ENCODE data around the gene PIGM.
"Not testable (repeated sequence)": the region's sequence is repeated elsewhere in the genome, so short reads cannot be mapped to it uniquely, and the experiment has no call there.

Gene PIGM

DNA sequence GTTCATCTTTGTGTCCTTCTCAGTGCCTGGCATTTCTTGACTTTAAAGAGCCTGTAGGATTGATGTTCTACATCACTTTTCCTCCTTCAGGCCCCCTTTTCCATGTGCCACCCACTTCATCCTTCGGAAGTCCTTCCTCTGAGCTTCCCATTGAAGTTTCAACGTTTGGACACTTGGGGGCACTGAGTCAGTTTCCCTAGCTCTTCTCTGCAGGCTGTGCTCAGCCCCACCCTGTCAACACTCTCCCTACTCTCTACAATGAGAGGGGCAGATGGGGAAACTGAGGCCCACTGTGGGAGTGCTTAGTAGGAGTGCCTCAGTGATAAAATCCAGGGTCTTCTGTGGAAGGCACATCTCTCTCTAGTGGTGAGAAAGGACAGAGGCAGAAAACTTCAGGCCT is 26.3 kb upstream of the PIGM start:
- DNase-seq: no peak

DNA sequence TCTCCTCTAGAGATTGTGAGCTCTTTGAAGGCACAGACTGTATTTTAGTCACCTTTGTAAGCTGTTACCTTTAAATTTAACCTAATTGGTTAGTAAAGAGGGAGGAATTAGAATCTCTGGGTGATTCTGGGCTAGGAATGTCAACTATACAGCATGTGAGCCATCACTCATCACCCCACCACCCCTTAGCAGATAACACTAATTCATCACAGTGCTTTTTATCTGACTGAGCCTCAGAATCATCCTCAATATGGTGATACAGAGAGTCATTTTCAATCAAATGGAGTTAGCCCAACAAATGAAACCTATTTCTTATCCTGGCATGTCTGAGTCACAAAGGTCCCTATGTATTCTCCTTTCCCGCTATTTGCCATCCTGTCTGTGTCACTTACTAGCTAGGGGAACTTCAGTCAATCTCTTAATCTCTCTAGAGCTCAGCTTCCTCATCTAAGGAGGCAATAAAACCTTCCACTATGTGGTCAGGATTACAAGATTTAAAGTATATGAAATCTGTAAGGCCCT is 24.9 kb upstream of the PIGM start:
- DNase-seq: no peak

DNA sequence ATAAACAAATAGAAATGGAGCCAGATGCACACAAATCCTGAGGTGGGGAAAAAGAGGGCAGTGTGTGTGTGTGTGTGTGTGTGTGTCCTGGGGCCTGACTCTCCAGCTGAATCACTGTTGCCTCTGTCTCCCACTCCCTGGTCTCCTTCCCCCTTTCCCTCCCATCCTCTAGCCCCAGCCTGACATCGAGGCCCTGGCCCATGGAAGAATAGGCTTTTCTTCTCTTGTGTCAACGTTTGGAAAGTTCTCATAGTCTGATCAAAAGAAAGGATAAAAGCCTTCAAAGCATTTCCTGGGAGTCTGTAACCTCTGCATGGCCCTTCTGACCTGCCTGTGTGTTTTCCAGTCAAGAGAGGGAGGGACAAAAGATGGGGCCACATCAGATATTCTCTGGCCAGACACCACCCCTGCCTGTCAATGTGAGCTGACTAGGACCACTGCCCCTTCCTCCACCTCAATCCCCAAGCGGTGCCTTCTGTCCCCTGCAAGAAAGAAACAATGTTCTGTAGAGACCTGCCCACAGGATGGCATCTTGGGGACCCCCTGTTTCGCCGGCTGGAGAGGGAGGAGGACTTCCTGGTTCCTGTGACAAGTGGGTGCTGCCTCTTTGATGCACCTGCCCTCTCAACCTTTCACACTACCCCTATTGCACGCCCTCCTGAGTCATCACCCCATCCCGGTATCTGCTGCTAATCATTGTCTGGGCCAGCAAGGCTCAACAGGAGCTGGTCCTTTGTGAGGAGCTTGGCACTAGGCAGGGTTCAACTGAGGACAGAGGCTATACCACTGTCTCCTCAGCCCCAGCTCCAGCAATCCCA is 22.0 kb upstream of the PIGM start:
- DNase-seq: no peak

DNA sequence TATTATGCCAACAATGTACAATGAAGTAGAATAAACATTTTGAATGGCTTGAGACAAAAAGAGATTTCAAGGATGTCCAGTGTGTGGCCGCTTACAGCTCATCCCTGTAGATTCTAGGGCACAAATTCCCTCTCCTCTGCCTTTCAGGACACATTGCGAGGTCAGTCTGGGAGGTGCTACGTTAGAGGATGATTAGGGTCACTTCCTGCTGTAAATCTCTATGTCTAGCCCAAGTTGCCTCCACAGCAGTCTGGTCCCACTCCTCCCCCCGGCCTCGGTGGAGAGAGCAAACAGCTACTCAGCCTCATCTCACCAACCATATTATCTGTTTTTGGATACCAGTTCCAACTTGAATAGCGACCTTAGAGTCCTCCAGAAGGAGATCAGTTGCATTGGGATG is 21.1 kb upstream of the PIGM start:
- no peak for DNase-seq

DNA sequence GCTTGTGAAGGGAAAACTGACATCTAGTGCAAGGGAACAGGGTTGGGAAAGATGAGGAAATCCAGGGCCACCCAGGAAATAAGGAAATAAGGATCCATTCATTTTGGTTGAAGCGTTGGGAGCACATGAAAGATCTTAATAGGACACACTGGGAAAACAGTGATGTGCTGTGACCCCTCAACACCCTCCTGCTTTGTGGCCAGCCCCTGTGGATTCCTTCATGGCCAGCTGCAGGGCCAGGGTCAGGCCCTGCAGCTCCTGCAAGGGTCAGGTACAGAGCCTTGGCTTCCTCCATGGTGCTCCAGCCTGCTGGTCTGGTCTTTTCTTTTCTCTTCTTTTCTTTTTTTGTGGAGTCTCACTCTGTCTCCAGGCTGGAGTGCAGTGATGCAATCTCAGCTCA is 18.8 kb upstream of the PIGM start:
- DNase-seq: no peak

DNA sequence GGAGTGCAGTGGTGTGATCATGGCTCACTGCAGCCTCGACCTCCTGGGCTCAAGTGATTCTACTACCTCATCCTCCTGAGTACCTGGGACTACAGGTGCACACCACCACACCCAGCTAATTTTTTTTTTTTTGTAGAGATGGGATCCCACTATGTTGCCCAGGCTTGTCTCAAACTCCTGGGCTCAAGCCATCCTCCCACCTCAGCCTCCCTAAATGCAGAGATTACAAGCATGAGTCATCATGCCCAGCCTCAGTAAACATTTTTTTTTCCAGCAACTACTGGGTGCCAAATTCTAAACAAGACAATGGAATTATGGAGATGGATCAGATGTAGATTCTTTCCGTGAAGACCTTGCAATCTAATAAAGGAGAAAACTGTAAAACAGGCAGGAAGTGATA is 18.4 kb upstream of the PIGM start:
- not testable (repeated sequence) for DNase-seq

DNA sequence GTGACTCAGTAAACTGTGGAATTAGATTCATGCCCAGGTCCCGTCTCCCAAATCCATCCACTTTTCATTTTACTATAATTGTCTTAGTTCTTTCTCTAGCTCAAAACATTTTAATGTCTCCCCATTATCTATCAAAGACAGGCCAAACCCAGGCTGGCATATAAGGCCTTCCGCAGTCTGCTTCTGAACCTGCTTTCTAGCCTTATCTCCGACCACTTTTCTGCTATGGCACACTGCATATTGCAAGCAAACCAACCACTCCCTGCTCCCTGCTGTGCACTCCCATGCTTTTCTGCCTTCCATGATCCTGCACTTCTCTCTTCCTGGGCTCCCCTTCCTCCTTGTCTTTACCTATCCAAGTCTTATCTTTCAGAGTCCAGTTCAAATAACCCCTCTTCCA is 17.3 kb upstream of the PIGM start:
- DNase-seq: no peak

DNA sequence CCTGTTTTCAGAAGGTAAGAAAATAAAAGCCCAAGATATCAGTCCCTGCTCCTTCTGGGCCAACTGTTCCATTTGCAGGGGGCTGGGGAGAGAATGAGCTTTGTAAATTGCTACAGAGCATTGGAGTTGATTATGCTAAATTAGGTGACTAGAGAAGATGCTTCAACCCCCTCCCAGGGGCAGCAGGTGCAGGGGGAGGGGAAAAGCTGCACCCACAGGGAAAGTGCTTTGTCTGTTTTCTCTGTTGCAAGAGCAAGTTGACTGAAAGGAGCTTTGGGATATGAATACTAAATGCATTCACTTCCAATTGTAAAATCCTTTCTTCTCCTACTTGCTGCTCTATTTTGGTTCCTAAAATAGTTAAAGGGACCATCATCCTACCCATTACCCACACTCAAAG is 16.5 kb upstream of the PIGM start:
- DNase-seq: no peak

DNA sequence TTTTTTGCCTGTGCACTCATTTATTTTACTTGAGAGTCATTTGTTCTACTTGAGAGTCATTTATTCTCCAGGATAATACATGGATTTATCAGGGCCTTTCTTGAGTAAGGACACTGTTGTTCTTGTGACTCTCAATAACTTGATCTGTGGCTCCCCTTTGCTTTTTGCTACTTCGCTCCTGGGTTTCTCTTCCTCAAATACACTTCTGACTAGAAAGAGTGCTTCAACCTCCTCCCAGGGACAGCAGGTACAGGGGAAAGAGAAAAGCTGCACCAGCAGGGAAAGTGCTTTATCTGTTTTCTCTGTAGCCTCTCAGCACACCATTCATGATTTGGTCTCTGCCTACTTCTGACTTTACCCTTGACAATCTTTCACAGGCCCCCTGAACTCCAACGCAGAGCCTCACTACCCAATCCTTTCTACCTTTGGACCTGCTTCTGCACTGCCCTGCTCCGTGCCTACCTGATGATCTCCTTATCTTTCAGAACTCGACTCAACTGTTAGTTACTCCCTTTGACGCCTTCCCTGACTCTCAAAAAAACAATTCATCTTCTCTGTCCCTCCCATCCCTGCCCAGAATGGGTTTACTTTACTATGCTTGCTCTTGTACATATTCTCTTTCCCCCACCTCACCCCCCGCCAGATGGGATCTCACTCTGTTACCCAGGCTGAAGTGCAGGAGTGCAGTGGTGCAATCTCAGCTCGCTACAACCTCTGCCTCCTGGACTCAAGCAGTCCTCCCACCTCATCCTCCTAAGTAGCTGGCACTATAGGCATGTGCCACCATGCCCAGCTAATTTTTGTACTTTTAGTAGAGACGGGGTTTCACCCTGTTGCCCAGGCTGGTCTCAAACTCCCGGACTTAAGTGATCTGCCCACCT is 15.6 kb upstream of the PIGM start:
- no peak for DNase-seq

DNA sequence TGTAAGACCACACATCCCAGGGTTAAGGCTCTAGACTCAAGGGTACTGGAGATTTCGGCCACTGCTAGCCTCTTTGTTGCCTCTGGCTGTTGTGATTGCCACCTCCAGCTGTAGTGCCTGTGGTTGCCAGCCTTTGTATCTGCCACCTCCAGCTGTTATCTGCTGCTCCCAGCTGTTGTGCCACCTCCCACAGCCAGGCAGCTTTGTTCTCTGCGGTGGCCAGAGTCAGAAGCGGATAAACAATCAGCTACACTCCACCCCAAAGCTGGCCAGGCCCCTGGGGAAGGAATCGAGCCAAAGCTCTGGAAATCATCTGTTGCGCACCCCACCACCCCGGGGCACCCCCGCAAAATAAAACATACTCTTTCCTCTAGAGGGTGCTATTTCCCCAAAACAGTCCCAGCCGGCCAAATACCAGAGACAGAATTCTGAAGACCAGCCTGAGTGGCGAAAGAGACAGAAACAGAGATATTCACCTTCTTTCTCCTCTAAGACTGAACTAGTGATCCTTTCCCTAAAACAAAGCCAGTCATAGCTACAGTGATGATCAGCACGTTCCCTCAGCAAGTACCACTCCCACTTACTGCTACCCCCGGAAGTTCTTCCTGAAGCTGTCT is 14.8 kb upstream of the PIGM start:
- DNase-seq: peak; percentile 57

DNA sequence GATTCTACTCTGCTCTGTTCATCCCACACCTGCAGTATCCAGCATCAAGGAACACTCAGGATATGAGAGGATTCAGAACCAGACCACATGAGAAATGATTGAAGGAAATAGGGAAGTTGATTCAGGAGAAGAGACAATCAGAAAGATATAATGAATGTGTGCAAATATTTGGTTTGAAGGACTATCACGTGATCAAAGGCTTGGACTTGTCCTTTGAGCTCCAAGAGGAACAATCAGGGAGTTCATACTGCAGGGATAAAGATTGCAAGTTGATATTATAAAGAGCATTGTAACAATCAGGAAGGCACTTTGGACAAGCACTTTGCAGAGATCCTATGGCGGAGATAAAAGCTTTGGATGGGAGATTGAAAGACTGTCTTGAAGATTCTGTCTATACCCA is 13.9 kb upstream of the PIGM start:
- no peak for DNase-seq

DNA sequence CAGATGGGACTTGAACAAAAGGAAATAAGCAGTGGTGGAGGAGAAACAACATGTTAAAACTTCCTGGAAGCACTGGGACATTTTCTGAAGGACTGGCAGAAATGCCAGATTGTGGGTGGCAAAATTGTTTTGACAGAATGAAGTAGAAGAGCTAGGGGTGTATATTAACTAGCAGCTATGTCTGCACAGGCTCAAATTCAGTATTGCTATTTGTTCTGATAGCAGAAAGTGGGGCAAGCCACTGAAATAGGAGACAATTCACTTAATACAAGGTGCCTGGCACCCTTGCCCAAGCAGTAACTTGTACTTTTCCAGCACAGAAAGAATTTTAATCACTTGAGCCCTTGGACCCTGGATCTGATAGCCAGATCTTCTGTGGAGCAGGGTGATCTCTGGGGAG is 11.8 kb upstream of the PIGM start:
- DNase-seq: no peak

DNA sequence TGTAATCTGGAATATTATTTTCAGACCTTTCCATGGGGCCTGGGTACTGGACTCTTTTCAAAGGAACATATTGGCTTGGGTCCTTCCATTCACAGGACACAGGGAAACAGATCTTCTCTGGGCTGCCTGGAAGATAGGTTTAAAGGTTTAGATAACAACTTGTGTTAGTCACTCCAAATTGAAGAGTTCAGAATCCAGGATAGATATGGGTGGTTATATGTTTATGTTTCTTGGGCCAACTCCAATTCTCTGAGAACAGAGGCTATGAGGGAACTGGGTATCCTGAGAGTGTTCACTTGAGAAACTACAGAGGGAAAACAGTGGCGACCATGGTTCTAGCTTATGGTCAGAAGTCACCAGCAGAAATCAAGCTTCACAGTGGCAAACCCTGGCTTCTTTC is 8.7 kb upstream of the PIGM start:
- DNase-seq: no peak

DNA sequence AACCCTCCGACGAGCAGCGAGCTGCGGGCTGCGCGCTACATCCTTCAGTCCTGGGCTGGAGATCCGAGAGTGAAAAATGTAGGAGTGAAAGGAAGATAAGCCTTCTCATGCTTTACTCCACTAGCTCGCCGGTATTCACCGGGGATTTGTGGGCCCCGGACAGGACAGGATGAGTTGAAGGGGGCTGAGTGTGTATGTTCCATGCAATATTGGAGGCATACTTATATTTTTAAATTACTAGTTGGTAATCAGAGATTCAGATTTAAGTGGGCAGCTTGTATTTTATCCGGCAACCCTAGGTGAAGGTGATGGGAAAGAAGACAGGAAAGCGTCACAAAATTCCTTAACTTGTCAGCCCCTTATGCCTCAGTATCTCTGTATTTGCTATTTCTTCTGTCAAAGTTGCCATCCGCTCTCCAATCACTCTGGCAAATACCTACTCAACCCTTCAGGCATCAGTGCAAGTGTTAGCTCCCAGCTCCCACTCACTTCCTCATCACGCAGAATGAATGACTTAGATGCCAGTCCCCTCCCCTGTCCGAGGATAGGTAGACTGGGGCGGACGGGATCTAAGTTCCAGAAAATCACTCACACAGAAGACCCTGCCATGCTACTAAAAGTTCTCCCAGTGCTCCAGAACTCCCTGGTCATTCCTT is 503 bp upstream of the PIGM start:
- DNase-seq: no peak

DNA sequence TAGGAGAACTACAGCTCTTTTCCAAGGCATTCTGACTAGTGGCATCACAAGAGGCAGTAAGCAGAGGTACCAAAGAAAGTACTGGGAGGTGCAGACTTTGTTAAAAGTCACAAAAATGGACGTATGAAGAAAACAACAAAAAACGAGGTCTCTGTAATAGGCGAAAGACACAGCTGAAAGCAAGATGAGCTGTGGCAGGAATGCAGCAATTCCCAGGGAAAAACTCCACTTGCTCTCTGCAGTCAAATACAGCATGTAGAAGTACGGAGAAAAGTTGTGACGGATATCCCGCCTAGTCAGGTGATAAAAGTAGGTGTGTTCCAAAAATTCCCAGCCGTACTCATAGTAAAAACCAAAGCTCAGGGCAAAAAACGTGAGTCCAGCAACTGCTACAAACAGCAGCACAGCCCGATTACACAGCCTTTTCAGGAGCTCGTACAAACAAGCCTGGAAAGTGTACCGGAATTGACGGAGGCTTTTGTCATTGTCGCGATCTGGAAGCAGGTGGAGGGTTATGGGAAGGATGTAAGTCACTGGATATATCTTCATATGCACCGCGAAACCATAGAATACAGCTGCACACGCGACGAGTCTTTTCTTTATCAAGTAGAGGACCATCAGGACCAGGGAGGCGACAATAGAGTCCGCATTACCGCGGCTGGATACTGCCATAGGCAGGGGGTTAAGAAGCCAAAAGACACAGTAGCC is 979 bp downstream of the PIGM start:
- DNase-seq: peak; percentile 34

DNA sequence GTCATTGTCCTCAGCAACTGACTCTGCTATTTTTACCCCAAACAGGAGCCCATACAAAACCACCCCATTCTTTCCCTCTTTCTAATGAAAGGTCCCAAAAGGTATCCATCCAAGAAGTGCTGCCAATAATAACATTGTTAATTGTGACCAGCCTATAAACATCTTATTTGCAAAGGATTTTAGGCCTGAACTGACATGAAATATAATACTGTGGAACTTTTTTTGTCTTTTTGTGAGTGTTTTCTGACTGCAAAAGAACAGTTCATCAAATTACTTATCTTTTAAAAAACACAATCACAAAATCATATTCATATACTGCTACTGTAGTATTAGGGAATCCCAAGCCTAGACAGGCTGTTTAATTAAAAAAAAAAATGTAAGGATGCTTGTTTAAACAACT is 3.4 kb downstream of the PIGM start:
- DNase-seq: no peak

DNA sequence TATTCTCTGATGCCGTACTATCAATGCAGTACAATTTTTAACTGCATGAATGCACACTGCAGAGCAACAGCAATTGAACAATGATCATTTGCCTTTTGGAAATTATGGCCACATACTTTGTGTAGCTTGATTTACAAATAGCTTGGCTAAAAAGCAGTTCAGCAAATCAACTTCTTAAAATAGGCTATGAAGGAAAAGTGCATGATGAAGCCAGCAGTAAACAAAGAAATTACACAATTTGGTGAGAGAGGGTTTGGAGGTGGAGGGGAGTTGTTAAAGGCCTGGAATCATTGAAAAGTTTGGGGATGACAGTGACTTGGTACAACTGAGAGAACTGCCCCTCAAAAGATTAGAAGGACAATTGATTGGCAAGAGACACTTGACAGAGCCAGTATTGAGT is 6.5 kb downstream of the PIGM start:
- no peak for DNase-seq

DNA sequence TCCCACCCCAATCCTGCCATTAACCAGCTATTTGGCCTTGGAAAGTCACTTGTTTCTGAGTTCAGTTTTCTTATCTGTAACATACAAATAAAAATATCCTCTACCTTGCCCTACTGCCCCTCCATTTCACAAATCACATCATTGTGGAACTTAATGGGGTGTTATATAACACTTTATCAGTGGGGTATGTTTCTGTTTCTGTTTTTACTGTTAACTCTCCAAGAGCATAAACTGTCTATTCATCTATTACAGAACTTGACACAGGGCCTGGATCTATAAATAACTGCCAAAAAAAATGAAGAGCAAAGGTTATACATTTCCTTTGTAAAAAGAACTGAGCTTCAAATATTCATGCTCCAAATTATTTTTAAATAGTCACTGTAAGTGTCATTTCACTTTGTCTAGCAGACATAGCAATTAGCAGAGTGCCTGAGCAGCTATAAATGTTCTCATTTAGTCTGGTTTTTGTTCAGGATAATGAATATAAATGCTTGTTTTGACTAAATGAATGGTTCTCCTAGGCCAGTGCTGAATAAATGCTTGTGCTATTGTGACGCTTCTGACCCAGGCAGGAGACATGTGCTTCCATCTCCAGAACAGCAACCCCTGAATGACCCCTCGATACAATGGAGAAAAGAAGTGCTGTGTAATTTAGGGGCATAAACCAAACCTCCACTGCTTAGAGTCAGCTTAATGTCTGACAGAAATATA is 7.4 kb downstream of the PIGM start:
- no peak for DNase-seq

DNA sequence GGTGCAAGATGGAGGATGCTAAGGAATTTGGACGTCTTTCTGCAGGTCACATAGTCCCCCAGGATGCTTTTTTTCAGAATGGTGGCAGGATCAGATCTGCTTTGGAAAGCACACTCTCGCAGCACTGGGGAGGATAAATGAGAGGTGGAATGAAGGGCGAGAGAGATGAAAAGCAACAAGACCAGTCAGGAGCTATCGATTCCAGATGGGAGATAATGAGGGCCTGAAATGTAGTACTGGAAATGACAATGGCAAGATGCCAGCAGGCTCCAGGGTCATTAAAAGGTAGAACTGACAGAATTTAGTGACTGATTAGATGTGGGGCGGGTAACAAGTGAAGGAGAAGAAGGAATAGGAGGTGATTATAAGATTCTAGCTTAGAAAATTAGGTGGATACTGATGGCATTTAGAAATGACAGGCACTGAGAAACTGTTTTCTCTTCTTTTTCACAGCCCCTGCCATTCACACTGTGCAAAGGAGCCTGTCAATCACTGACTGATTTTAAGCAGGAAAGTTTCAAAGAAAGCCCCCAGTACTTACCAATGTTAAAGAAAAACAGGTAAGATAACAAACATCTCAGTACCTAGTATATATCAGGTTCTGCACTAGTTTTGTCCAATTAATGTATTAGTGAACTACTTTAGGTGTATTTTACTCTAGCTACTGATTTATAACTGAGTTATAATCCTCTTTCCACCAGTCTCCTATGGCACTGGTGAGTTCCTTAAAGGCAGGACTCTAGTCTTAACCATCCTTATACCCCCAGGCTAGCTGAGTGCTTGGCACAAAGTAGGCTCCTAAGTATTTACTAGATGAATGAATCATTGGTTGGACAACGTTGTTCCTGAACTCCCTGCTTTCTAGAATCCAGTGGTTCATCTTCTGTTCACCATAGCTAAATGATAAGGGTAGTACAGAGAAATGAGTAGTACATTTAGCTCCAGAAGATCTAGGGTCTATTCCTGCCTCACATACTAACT is 9.2 kb downstream of the PIGM start:
- DNase-seq: no peak

DNA sequence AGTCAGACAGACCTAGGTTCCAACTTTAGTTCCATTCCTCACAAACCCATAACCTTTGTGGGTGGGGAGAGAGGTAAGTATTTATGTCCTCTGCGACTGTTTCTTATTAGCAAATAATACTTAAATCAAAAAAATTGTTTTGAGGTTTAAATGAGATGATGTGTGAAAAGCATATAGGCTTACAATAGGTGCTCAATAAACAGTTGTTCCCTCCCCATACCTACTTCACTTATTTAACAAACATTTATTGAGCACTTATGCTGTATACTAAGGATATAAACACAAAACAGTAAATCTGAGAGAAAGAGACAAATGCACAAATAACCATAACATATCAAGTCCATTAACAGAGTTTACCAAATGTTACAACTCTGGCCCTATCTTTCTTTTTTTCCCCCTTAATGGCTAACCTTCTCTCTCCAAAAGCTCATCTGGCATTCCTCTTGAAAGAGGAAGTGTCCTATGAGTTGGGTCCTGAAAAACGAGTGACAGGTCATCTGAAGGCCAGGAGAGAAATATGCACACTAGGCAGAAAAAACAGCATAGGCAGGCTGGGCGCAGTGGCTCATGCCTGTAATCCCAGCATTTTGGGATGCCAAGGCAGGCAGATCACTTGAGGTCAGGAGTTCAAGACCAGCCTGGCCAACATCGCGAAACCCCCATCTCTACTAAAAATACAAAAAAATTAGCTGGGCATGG is 10.3 kb downstream of the PIGM start:
- DNase-seq: no peak
